Skeletal muscle cell (primary cell): ENCODE data around the gene ANKMY1.
A peak's percentile ranks its signal among the peaks of the same experiment; 100 is the strongest.
"Not testable (repeated sequence)": the region's sequence is repeated elsewhere in the genome, so short reads cannot be mapped to it uniquely, and the experiment has no call there.

Experiments
- DNase-seq: peaks from one replicate; pipeline ENCODE4 v3.0.0-alpha.2; 2010; ENCODE audit warnings: low read depth
- H3K4me3 ChIP-seq: 2 replicates; pipeline ENCODE4 v1.5.1; 2011; ENCODE audit warnings: low read depth, mild to moderate bottlenecking, control low read depth, low read length, moderate library complexity

ANKMY1 gene

DNA sequence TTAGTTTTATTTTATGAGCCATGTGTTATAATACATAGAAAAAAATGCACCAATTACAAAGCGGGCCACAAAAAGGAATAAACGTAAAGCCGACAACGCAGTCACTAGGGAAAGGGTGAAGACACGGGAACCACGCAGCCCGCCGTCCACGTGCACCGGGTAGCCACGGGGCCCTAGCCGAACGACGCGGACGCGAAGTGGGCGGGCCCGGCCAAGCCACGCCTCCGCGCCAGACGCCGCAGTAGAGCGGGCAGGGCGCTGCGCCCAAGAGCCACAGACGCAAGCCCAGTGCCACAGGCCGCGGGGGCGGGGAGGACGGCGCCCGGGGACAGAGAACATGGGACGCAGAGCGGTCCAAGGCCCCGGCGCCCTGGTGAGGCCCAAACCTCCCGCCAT lies 2.3 kb upstream of the ANKMY1 start, which contains the start of gene DUSP28:
TSS of gene DUSP28 (plus strand) at position 274 of the 396 bp plus-strand sequence. CDS start 328 bp downstream, outside the sequence.
- DNase-seq = peak; percentile 52
- H3K4me3 ChIP-seq = peak within 1 kb of the TSS; percentile 77

DNA sequence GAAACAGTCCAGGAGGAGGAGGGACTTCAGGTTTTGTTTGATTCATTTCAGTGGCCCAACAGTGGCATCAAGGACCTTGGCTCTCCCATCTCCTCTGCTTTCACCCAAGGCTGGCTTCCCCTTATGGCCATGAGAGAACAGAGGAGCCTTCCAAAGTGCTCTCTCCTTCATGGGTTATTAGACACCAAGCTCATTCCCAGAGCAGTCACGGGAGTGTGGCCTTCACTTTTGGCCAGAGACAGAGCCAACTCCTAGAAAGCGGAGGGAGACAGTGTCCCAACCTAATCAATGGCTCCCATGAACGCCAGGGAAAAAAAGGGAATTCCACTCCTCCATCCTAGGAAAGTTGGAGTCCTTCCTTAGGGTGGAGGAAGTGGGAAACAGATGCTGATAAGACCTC lies 1.5 kb upstream of the ANKMY1 start:
- no peak for DNase-seq
- H3K4me3 ChIP-seq = no peak overlapping the region

GRCh38 chr2:240558236-240558761 lies 511 bp upstream of the ANKMY1 start:
- peak overlapping the region; percentile 57 for H3K4me3 ChIP-seq
- DNase-seq = no peak

- no peak for DNase-seq
- peak overlapping the region; percentile 57 for H3K4me3 ChIP-seq
Observed at GRCh38 chr2:240557101-240557751, 562 bp downstream of the ANKMY1 start.

DNA sequence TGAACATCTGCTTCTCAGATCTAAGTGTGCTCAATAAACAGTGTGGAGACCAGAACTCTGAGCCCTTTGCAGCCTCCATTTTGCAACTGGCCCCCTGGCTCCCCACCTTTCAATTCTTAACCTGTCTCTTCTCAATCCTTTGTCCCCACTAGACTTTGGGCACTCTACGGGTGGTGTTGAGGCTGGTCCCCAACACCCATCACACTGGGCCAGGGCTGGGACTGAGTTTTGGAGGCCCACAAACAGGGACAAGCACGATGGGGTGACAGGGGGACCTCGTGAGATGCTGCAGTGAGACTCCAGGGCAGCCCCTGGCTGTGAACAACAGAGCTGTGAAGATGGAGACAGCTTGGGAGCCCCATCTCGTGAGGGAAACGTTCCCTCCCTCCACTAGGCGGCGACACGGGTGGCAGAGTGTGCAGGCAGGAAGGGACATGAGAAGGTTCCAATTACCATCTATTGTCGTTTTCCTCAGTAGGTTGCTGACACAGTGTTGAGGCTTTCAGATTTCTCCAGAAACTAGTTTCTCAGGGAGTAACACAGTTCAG lies 1.2 kb downstream of the ANKMY1 start:
- DNase-seq = no peak
- peak overlapping the region; percentile 57 for H3K4me3 ChIP-seq

- no peak for DNase-seq
Observed at GRCh38 chr2:240555541-240556250, 2.1 kb downstream of the ANKMY1 start.

DNA sequence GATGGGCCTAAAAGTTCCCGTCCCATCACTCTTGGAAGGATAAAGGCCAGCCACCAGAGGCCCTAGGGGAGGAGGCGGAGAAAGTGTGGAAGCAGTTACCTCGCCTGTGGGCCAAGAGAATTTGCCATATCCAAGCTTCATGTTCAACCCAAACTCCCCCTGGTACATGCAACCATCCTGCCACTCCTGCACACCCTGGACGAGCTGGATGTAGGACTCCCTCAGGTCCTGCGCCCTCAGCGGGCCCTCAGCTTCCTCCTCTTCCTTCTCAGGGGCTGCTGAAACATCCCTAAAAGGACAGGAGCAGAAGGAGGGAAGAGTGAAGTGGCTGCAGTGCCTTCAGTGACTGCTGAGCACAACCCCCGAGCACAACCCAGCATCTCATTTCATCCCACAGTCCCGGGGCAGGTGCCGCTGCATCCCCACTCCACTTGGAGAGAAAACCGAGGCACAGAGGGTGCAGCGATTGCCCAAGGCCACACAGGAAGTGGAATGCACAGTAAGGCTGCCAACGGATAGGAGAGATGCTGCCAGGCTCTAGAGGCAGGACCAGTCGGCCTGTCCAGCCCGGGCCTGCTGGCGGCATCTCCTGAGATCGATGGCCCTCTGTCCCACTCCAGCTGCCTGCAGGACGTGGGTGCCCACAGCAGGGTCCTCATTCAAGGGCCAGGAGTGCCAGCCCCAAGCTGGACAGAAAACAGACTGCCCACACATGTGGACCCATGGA lies 2.9 kb downstream of the ANKMY1 start:
- DNase-seq = no peak
- H3K4me3 ChIP-seq = no peak overlapping the region

More at GRCh38 chr2:240555541-240556250, 2.1 kb downstream of the ANKMY1 start:
- no peak overlapping the region for H3K4me3 ChIP-seq

GRCh38 chr2:240553956-240554480 lies 3.8 kb downstream of the ANKMY1 start:
- H3K4me3 ChIP-seq = no peak overlapping the region
- no peak for DNase-seq

- no peak overlapping the region for H3K4me3 ChIP-seq
- DNase-seq = no peak
Observed at GRCh38 chr2:240551811-240552210, 6.0 kb downstream of the ANKMY1 start.

GRCh38 chr2:240551288-240551687 lies 6.5 kb downstream of the ANKMY1 start:
- H3K4me3 ChIP-seq = no peak overlapping the region

DNA sequence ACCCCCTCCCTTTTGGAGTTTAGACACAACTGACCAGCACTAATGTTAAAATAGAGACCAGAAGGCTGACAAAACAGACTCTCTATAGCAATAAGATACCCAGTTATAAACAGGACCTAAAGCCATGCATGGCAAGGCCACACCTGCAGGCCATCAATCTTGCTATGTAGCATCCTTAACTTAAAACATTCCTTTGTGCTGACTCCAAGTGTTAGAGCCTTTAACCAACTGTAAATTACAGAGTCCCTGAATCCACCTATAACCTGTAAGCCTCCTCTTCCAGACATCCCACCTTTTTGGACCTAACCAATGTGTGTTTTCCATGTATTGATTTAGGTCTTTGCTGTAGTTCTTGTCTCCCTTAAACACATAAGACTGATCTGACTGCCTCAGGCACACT lies 17.9 kb downstream of the ANKMY1 start:
- DNase-seq = no peak
- no peak overlapping the region for H3K4me3 ChIP-seq

More at GRCh38 chr2:240551288-240551687, 6.5 kb downstream of the ANKMY1 start:
- DNase-seq = no peak

GRCh38 chr2:240539101-240539500 lies 18.7 kb downstream of the ANKMY1 start:
- not testable (repeated sequence) for DNase-seq, H3K4me3 ChIP-seq

DNA sequence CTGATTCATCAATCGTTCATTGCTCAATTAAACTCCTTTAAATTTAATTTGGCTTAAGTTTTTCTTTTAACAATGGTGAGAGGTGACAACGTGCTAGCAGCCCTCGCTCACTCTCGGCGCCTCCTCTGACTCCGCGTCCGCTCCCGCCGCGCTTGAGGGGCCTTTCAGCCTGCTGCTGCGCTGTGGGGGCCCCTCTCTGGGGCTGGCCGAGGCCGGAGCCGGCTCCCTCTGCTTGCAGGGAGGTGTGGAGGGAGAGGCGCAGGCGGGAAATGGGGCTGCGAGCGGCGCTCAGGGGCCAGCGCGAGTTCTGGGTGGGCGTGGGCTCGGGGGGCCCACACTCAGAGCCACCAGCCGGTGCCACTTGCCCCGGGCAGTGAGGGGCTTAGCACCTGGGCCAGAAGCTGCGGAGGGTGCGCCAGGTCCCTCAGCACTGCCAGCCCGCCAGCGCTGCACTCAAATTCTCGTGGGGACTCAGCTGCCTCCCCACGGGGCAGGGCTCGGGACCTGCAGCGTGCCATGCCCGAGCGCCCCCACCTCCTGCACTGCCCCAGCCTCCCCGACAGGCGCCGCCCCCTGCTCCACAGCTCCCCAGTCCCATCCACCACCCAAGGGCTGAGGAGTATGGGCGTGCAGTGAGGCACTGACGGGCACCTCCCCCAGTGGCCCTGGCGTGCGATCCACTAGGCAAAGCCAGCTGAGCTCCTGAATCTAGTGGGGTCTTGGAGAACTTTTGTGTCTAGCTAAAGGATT lies 19.6 kb downstream of the ANKMY1 start:
- no peak for DNase-seq
- H3K4me3 ChIP-seq = no peak overlapping the region

DNA sequence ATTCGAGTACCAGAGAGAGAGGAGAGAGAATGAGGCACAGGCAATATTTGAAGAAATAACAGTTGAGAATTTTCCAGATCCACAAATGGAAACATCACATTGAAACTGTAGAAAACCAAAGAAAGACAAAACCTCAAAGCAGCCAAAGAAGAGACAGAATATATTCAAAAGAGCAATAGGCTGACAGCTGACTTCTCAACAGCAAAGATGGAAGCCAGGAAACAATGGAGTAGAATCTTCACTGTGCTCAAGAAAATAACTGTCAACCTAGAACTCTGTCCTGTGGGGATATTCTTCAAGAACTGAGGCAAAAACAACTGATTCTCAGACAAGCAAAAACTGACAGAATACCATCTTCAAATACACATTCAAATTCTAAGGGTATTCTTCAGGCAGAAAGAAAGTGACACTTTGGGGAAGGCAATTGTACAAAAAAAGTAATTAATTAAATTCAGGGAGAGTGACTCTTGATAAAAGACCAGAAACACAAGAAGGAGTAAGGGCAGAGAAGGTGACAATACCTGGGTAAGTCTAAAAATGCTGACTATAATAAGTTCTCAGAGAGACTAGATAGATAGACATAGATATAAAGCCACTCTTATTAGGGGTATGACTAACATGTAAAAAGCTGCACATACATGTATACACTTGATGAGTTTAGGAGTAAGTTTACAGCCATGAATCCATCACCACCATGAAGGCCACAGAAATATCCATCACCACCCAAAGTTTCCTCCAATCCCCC lies 25.6 kb downstream of the ANKMY1 start:
- DNase-seq = no peak
- H3K4me3 ChIP-seq = no peak overlapping the region

- H3K4me3 ChIP-seq = no peak overlapping the region
- DNase-seq = no peak
Observed at GRCh38 chr2:240531038-240531437, 26.8 kb downstream of the ANKMY1 start.

GRCh38 chr2:240530181-240530580 lies 27.6 kb downstream of the ANKMY1 start:
- no peak overlapping the region for H3K4me3 ChIP-seq
- DNase-seq = no peak

DNA sequence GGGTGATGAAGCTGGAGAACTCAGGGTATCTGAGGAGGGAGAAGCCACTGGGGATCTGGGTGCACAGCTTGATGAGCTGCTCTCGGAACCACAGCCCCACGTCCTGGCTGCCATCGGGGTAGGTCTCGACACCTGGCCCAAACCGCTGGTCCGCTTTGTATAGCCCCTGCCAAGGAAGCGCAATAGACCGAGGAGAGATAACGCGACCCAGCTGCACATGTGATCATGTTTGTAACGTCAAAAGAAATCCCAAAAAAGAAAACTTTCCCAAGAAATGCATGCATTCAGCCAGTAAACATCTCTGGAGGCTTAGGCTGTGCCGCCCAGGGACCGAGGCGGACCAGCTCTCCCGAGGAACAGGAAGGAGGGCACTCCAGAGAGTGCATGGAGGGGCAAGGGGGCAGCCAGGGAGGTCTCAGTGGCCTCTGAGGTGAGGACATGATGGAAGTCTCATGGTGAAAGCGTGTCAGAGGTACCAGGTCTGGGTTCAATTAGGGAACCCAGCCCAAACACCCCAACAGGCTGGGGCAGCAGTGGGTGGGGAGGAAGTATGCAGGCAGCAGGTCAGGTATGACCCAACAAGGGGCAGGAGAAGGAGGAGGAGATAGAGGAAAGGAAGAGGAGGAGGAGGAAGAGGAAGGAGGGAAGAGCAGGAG lies 28.3 kb downstream of the ANKMY1 start:
- DNase-seq = no peak
- no peak overlapping the region for H3K4me3 ChIP-seq
